Panc1 (cell line): Measurements from ENCODE around the gene ARHGEF17. TPM values are rescaled to one million over a fixed set of nuclear protein-coding genes. Genes with fewer than 3 reads are reported as not detected.

Experiments used
- ATAC-seq: fragments of 200-7000 bp; cut with Tn5 transposase; 2 replicates; pipeline ENCODE4 v1.9.1; 2020; ENCODE audit warnings: mild to moderate bottlenecking, moderate library complexity
- BruUV-seq: library from RNA; stranded (reverse); fragments of 400-500 nt; replicated peaks from 2 replicates; lab custom pipeline; 2021; lab: Mats Ljungman, UMichigan
- CTCF ChIA-PET: fragments of 300-600 bp; sonication (Branson Sonifier 250); formaldehyde crosslinking; loops from one replicate; lab custom pipeline; 2022; ENCODE audit warnings: antibody characterized with exemption; lab: Charles Lee
- POLR2A ChIA-PET: fragments of 300-600 bp; sonication (Branson Sonifier 250); formaldehyde crosslinking; loops from one replicate; lab custom pipeline; 2022; ENCODE audit warnings: antibody characterized with exemption; lab: Charles Lee
- DNase-seq: peaks from one replicate; pipeline ENCODE4 v3.0.0-alpha.2; 2010; ENCODE audit warnings: low read depth, low spot score
- H3K27ac ChIP-seq: 2 replicates; pipeline ENCODE4 v1.5.1; 2011; ENCODE audit warnings: mild to moderate bottlenecking, low read length, inconsistent platforms
- H3K27me3 ChIP-seq: fragments of 200-500 bp; sonication (Bioruptor generic); 2 replicates; pipeline ENCODE4 v1.6.0; 2014; ENCODE audit warnings: low read length, inconsistent platforms; ENCODE audit not compliant: control insufficient read depth, insufficient read depth
- H3K36me3 ChIP-seq: fragments of 200-500 bp; sonication (Bioruptor generic); 2 replicates; pipeline ENCODE4 v1.5.1; 2014; ENCODE audit warnings: inconsistent platforms, mild to moderate bottlenecking, low read length, moderate library complexity; ENCODE audit not compliant: control insufficient read depth, insufficient read depth
- H3K4me1 ChIP-seq: 2 replicates; pipeline ENCODE4 v1.5.1; 2011; ENCODE audit warnings: inconsistent platforms, mild to moderate bottlenecking, low read length, moderate library complexity; ENCODE audit not compliant: control insufficient read depth, insufficient read depth
- H3K4me3 ChIP-seq, 2 experiments: 2 replicates each; pipeline ENCODE4 v1.5.1; 2011 to 2012; ENCODE audit warnings: low read depth in 2 of 2, low read length in 2 of 2, mild to moderate bottlenecking in 2 of 2, inconsistent platforms in 1 of 2, moderate library complexity in 1 of 2
- H3K9me3 ChIP-seq: fragments of 200-500 bp; sonication (Bioruptor generic); 2 replicates; pipeline ENCODE4 v1.5.1; 2014; ENCODE audit warnings: low read depth, mild to moderate bottlenecking, inconsistent platforms, low read length, moderate library complexity; ENCODE audit not compliant: control insufficient read depth, insufficient read depth
- CTCF ChIP-seq: fragments of 450-650 bp; IDR thresholded peaks from 2 replicates; pipeline ENCODE4 v1.5.1; 2017; ENCODE audit warnings: mild to moderate bottlenecking
- POLR2AphosphoS5 ChIP-seq: IDR thresholded peaks from 2 replicates; pipeline ENCODE4 v1.6.1; 2012; ENCODE audit warnings: mild to moderate bottlenecking, low read depth, low read length, moderate library complexity
- REST ChIP-seq, 2 experiments: IDR thresholded peaks; 2 replicates each; pipeline ENCODE4 v1.6.1; 2011 to 2012; ENCODE audit warnings: low read depth in 2 of 2, control low read depth in 1 of 2, low read length in 1 of 2, mild to moderate bottlenecking in 1 of 2, moderate library complexity in 1 of 2; ENCODE audit not compliant: insufficient read depth in 1 of 2
- SIN3A ChIP-seq: IDR thresholded peaks from 2 replicates; pipeline ENCODE4 v1.6.1; 2012; ENCODE audit warnings: low read depth, mild to moderate bottlenecking, low read length, moderate library complexity, borderline replicate concordance; ENCODE audit not compliant: insufficient read depth
- TCF7L2 ChIP-seq: IDR thresholded peaks from 2 replicates; pipeline ENCODE4 v1.6.1; 2011; ENCODE audit warnings: mild to moderate bottlenecking, low read depth, low read length, inconsistent platforms
- in situ Hi-C: cut with HindIII; loops from 2 replicates; pipeline ENCODE4 v1.10.0; 2016; ENCODE audit warnings: low sequenced_read_pairs, low pct_unique_long_range_greater_than_20kb
- intact Hi-C: fragments of 100-400 bp; cut with micrococcal nuclease; formaldehyde crosslinking; loops from one replicate; pipeline ENCODE4 v1.10.0; 2022; ENCODE audit not compliant: unreplicated experiment
- total RNA-seq: library from RNA; stranded (reverse); gene quantifications from one replicate; pipeline ENCODE4 v1.2.1, GENCODE V29; 2021; ENCODE audit not compliant: unreplicated experiment

Gene ARHGEF17
- total RNA-seq, 1 experiment from 2014 or later: 43.2 TPM

GRCh38 chr11:73348838-73349237, 40.8 kb downstream of the ARHGEF17 start:
- no peak overlapping the region for H3K27ac ChIP-seq
- intact Hi-C loops (no loop called here), in situ Hi-C loops (no loop called here)
- peaks cover 3% of the 10 kb centered on the region; the same call in 1 of the 2 replicates for H3K4me1 ChIP-seq
- TF ChIP-seq CTCF (no peak), POLR2AphosphoS5 (no peak)
- H3K4me3 ChIP-seq: no peak overlapping the region
- no TSS peak for BruUV-seq
- ChIA-PET POLR2A (interaction anchor here (0.6 kb wide), 1 partner anchor 9 kb away, joined by 6 read pairs; no protein-coding TSS in a partner anchor), CTCF (interaction anchor here (0.6 to 1.4 kb wide), 3 partner anchors 13 to 345 kb away, joined by 4 to 5 read pairs (median 4); partner anchors contain the start of gene ARHGEF17)
- no peaks in the 10 kb centered on the region for H3K27me3 ChIP-seq
- no peaks in the 10 kb centered on the region for H3K36me3 ChIP-seq
- ATAC-seq: no peak
- no peaks in the 10 kb centered on the region for H3K9me3 ChIP-seq
- no peak for DNase-seq

DNA sequence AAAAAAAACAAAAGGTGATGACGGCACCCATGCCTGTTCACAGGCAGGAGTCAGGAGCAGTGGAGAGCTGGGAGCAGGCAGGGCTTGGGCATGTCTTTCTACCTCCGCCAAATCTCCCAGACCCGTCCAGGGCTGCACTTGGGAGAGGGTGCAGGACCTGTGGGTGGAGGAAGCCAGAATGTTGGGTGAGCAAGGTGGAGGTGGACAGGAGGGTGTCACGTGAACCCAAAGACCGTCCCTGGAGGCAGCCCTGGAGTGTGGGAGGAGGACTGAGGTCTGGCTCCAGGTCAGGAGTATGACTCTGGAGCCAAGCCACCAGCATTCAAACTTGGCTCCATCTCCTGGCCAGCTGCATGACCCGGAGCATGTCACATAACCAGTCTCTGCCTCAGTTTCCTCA, 41.6 kb downstream of the ARHGEF17 start:
- no peak overlapping the region for H3K27ac ChIP-seq
- BruUV-seq: no TSS peak
- no peak for TF ChIP-seq POLR2AphosphoS5
- TF ChIP-seq TCF7L2: no peak
- TF ChIP-seq CTCF: no peak
- TF ChIP-seq REST (IDR thresholded peaks at IDR 0.05; ENCODE audit: insufficient read depth in 1 of 2, low read depth in 2 of 2, low read length in 1 of 2): no peak
- no peak for TF ChIP-seq SIN3A
- peaks cover 3% of the 10 kb centered on the region; the same call in 1 of the 2 replicates for H3K4me1 ChIP-seq
- in situ Hi-C loops (no loop called here), intact Hi-C loops (no loop called here)
- H3K36me3 ChIP-seq: no peaks in the 10 kb centered on the region
- H3K9me3 ChIP-seq: no peaks in the 10 kb centered on the region
- no peak overlapping the region for H3K4me3 ChIP-seq
- ATAC-seq (no peak), DNase-seq (no peak)
- no peaks in the 10 kb centered on the region for H3K27me3 ChIP-seq
- ChIA-PET POLR2A (no interaction called here), CTCF (interaction anchor here (0.5 to 3.0 kb wide), 4 partner anchors 11 to 99 kb away, joined by 3 to 18 read pairs (median 4); partner anchors contain the start of gene ARHGEF17)
